ENCODE data around the gene CIDEA. TPM values are rescaled to one million over a fixed set of nuclear protein-coding genes. Genes with fewer than 3 reads are reported as not detected.

Gene CIDEA
- polyA plus RNA-seq, 1 experiment, result 0.17 TPM

GRCh38 chr18:12236141-12236540 lies 18.0 kb upstream of the CIDEA start:
- H3K27me3 ChIP-seq (ENCODE audit: control insufficient read depth, insufficient read depth, low read length), result no peaks in the 10 kb centered on the region
- no peak for DNase-seq (ENCODE audit: low read depth, low spot score)
- no peak overlapping the region for H3K27ac ChIP-seq (ENCODE audit: low read depth, low read length)
- no peak overlapping the region for H3K4me3 ChIP-seq (ENCODE audit: low read depth, low read length)
- CTCF ChIA-PET, result interaction anchor here (0.9 to 2.9 kb wide), 10 partner anchors 9 to 581 kb away, joined by 3 to 23 read pairs (median 6); no protein-coding TSS in a partner anchor
- POLR2A ChIA-PET, result no interaction called here
- TF ChIP-seq CTCF (IDR thresholded peaks at IDR 0.05; ENCODE audit: low read depth, low read length), result no peak
- peaks cover 9% of the 10 kb centered on the region; the same call in 1 of the 2 replicates for H3K9me3 ChIP-seq (ENCODE audit: control insufficient read depth, insufficient read depth, low read length)

- no peak for DNase-seq (ENCODE audit: low read depth, low spot score)
- no peak overlapping the region for H3K4me3 ChIP-seq (ENCODE audit: low read depth, low read length)
These were observed 17.0 kb upstream of the CIDEA start for GRCh38 chr18:12236934-12237832.

GRCh38 chr18:12238826-12239225 lies 15.3 kb upstream of the CIDEA start:
- Histone ChIP-seq H3K27me3 (ENCODE audit: control insufficient read depth, insufficient read depth, low read length) (peaks cover 4% of the 10 kb centered on the region), H3K9me3 (ENCODE audit: control insufficient read depth, insufficient read depth, low read length) (peaks cover 7% of the 10 kb centered on the region; the same call in 1 of the 2 replicates), H3K27ac (ENCODE audit: low read depth, low read length) (peak overlapping the region; percentile 39), H3K4me3 (ENCODE audit: low read depth, low read length) (no peak overlapping the region)
- no peak for TF ChIP-seq CTCF (IDR thresholded peaks at IDR 0.05; ENCODE audit: low read depth, low read length)
- DNase-seq (ENCODE audit: low read depth, low spot score), result no peak
- POLR2A ChIA-PET, result interaction anchor here (0.8 kb wide), 1 partner anchor 69 kb away, joined by 3 read pairs; no protein-coding TSS in a partner anchor
- CTCF ChIA-PET, result interaction anchor here (0.6 to 3.5 kb wide), 6 partner anchors 8 to 584 kb away, joined by 3 to 16 read pairs (median 3); no protein-coding TSS in a partner anchor

More at GRCh38 chr18:12236934-12237832, 17.0 kb upstream of the CIDEA start:
- peak overlapping the region; percentile 11 for H3K27ac ChIP-seq (ENCODE audit: low read depth, low read length)
- peak; percentile 84 for TF ChIP-seq CTCF (IDR thresholded peaks at IDR 0.05; ENCODE audit: low read depth, low read length)
- CTCF ChIA-PET, result interaction anchor here (0.7 to 2.9 kb wide), 12 partner anchors 8 to 582 kb away, joined by 3 to 23 read pairs (median 6); no protein-coding TSS in a partner anchor
- peaks cover 3% of the 10 kb centered on the region; the same call in 1 of the 2 replicates for H3K9me3 ChIP-seq (ENCODE audit: control insufficient read depth, insufficient read depth, low read length)
- H3K27me3 ChIP-seq (ENCODE audit: control insufficient read depth, insufficient read depth, low read length), result peaks cover 4% of the 10 kb centered on the region
- POLR2A ChIA-PET, result no interaction called here

- ChIA-PET CTCF (interaction anchor here (1.2 to 3.5 kb wide), 3 partner anchors 7 to 584 kb away, joined by 3 to 16 read pairs (median 11); no protein-coding TSS in a partner anchor), POLR2A (no interaction called here)
- Histone ChIP-seq H3K27ac (ENCODE audit: low read depth, low read length) (peak overlapping the region; percentile 39), H3K27me3 (ENCODE audit: control insufficient read depth, insufficient read depth, low read length) (peaks cover 4% of the 10 kb centered on the region), H3K4me3 (ENCODE audit: low read depth, low read length) (no peak overlapping the region), H3K9me3 (ENCODE audit: control insufficient read depth, insufficient read depth, low read length) (peaks cover 7% of the 10 kb centered on the region; the same call in 1 of the 2 replicates)
- TF ChIP-seq CTCF (IDR thresholded peaks at IDR 0.05; ENCODE audit: low read depth, low read length), result no peak
- no peak for DNase-seq (ENCODE audit: low read depth, low spot score)
These were observed 14.7 kb upstream of the CIDEA start for GRCh38 chr18:12239431-12239830.
